HepG2 (cell line): ENCODE results near the gene TAS1R3. TPM values are rescaled to one million over a fixed set of nuclear protein-coding genes. Genes with fewer than 3 reads are reported as not detected.

Experiments
- ATAC-seq: fragments of 200-7000 bp; cut with Tn5 transposase; 3 replicates; pipeline ENCODE4 v1.9.1; 2020; ENCODE audit warnings: mild to moderate bottlenecking, moderate library complexity
- BruUV-seq: library from RNA; stranded (reverse); fragments of 400-500 nt; replicated peaks from 2 replicates; lab custom pipeline; 2021; lab: Mats Ljungman, UMichigan
- CTCF ChIA-PET: fragments of 300-600 bp; formaldehyde crosslinking; extraction: SDS; loops from one replicate; lab custom pipeline; 2021; ENCODE audit warnings: low total read pairs, inconsistent platforms, low intra/inter-chr PET ratio; lab: Yijun Ruan, JAX
- POLR2A ChIA-PET: fragments of 350-600 bp; sonication (Branson Sonifier 250); formaldehyde crosslinking; loops from one replicate; lab custom pipeline; 2020; ENCODE audit warnings: antibody characterized with exemption, inconsistent platforms; lab: Yijun Ruan, JAX
- DNase-seq: peaks from one replicate; pipeline ENCODE4 v3.0.0-alpha.2; 2015; ENCODE audit warnings: low spot score
- FAIRE-seq: peaks from 3 replicates; lab custom pipeline; 2011; peaks lifted over from hg19 to GRCh38; lab: Jason Lieb, UNC
- H2AFZ ChIP-seq: one replicate; pipeline ENCODE4 v1.6.1; 2011; ENCODE audit warnings: low read length, inconsistent platforms
- H3K27ac ChIP-seq: fragments of 300-600 bp; 3 replicates; pipeline ENCODE4 v1.8.0; 2011; ENCODE audit warnings: mixed run types, mild to moderate bottlenecking, mixed read lengths, low read length, inconsistent platforms; ENCODE audit not compliant: insufficient read depth; ENCODE audit errors: extremely low read length
- H3K27me3 ChIP-seq, 2 experiments: fragments of 200-600 bp in 1 of 2; 2 replicates in 1 of 2; 3 replicates in 1 of 2; pipeline versions ENCODE4 v1.6.0 to v1.8.0; 2011; ENCODE audit warnings: low read length in 2 of 2, mild to moderate bottlenecking in 2 of 2, moderate library complexity in 2 of 2, inconsistent platforms in 1 of 2; ENCODE audit not compliant: insufficient read depth in 2 of 2, control insufficient read depth in 1 of 2
- H3K36me3 ChIP-seq, 2 experiments: fragments of 200-600 bp in 1 of 2; replicated peaks in 1 of 2; 2 replicates in 1 of 2; 3 replicates in 1 of 2; pipeline versions ENCODE4 v1.5.1 to v1.8.0; 2011; ENCODE audit warnings: low read length in 2 of 2, inconsistent platforms in 1 of 2; ENCODE audit not compliant: insufficient read depth in 2 of 2, control insufficient read depth in 1 of 2
- H3K4me1 ChIP-seq: 2 replicates; pipeline ENCODE4 v1.5.1; 2012; ENCODE audit warnings: low read length, inconsistent platforms; ENCODE audit not compliant: insufficient read depth
- H3K4me2 ChIP-seq: 2 replicates; pipeline ENCODE4 v1.6.0; 2011; ENCODE audit warnings: low read depth, low read length, inconsistent platforms
- H3K4me3 ChIP-seq, 3 experiments: fragments of 200-600 bp in 1 of 3; sonication (generic), shearing (Covaris generic) in 1 of 3; replicated peaks in 1 of 3; 2 replicates each; pipeline ENCODE4 v1.5.1; 2011 to 2016; ENCODE audit warnings: low read length in 3 of 3, inconsistent platforms in 2 of 3, low read depth in 2 of 3, mild to moderate bottlenecking in 2 of 3, control low read depth in 1 of 3, mixed read lengths in 1 of 3; ENCODE audit not compliant: insufficient read depth in 1 of 3
- H3K79me2 ChIP-seq: one replicate; pipeline ENCODE4 v1.6.1; 2011; ENCODE audit warnings: low read length, inconsistent platforms; ENCODE audit not compliant: insufficient read depth
- H3K9ac ChIP-seq: 2 replicates; pipeline ENCODE4 v1.6.0; 2011; ENCODE audit warnings: mild to moderate bottlenecking, low read depth, low read length, inconsistent platforms; ENCODE audit not compliant: insufficient read depth
- H3K9me3 ChIP-seq: 2 replicates; pipeline ENCODE4 v1.5.1; 2012; ENCODE audit warnings: mild to moderate bottlenecking, low read length
- H4K20me1 ChIP-seq: 2 replicates; pipeline ENCODE4 v1.6.0; 2011; ENCODE audit warnings: inconsistent platforms, mild to moderate bottlenecking, low read length, moderate library complexity; ENCODE audit not compliant: insufficient read depth
- AKAP8 ChIP-seq: sonication (generic); formaldehyde crosslinking; IDR thresholded peaks from 2 replicates; pipeline ENCODE4 v1.5.1; 2020; ENCODE audit warnings: mild to moderate bottlenecking, missing genetic modification reagents
- ATF6 ChIP-seq: sonication (generic); formaldehyde crosslinking; conservative IDR thresholded peaks from 2 replicates; pipeline ENCODE4 v1.4.0; 2020; ENCODE audit warnings: missing genetic modification reagents
- ATM ChIP-seq: fragments of 450-650 bp; IDR thresholded peaks from 2 replicates; pipeline ENCODE4 v1.7.1; 2017; ENCODE audit warnings: mild to moderate bottlenecking, borderline replicate concordance
- CHCHD3 ChIP-seq: sonication (generic); formaldehyde crosslinking; IDR thresholded peaks from 2 replicates; pipeline ENCODE4 v1.8.0; 2022; ENCODE audit warnings: mild to moderate bottlenecking, missing genetic modification reagents, moderate library complexity
- CREB1 ChIP-seq, 2 experiments: fragments of 450-650 bp in 1 of 2; IDR thresholded peaks; 2 replicates each; pipeline ENCODE4 v1.6.1; 2016 to 2017; ENCODE audit warnings: control low read depth in 1 of 2, mild to moderate bottlenecking in 1 of 2, missing compliant biosample characterization in 1 of 2, missing genetic modification characterization in 1 of 2
- GATA4 ChIP-seq: sonication (generic); IDR thresholded peaks from 2 replicates; pipeline ENCODE4 v1.6.1; 2016; ENCODE audit warnings: antibody characterized with exemption, low read depth, borderline replicate concordance
- HNRNPL ChIP-seq: fragments of 200-400 bp; formaldehyde crosslinking; IDR thresholded peaks from 2 replicates; pipeline ENCODE4 v1.6.1; 2017; ENCODE audit warnings: mild to moderate bottlenecking, low read depth, low read length
- SRSF9 ChIP-seq: fragments of 200-400 bp; formaldehyde crosslinking; IDR thresholded peaks from 2 replicates; pipeline ENCODE4 v1.6.1; 2018; ENCODE audit warnings: borderline replicate concordance, mild to moderate bottlenecking, low read depth, low read length; ENCODE audit not compliant: insufficient read depth, poor library complexity, severe bottlenecking
- ZBTB38 ChIP-seq: sonication (generic); formaldehyde crosslinking; IDR thresholded peaks from 2 replicates; pipeline ENCODE4 v1.5.1; 2020; ENCODE audit warnings: mild to moderate bottlenecking, missing genetic modification reagents
- ZNF468 ChIP-seq: sonication (generic); formaldehyde crosslinking; IDR thresholded peaks from 2 replicates; pipeline ENCODE4 v1.8.0; 2022; ENCODE audit warnings: mild to moderate bottlenecking, moderate library complexity, missing genetic modification reagents
- ZNF564 ChIP-seq: sonication (generic); formaldehyde crosslinking; IDR thresholded peaks from 2 replicates; pipeline ENCODE4 v1.8.1; 2023; ENCODE audit warnings: mild to moderate bottlenecking, missing genetic modification reagents
- ZNF598 ChIP-seq: sonication (generic); formaldehyde crosslinking; IDR thresholded peaks from 2 replicates; pipeline ENCODE4 v1.5.1; 2020; ENCODE audit warnings: mild to moderate bottlenecking, missing genetic modification reagents, borderline replicate concordance
- ZNF768 ChIP-seq: sonication (generic); formaldehyde crosslinking; IDR thresholded peaks from 2 replicates; pipeline ENCODE4 v1.4.0; 2020; ENCODE audit warnings: missing genetic modification reagents
- ZNF775 ChIP-seq: sonication (generic); formaldehyde crosslinking; IDR thresholded peaks from 2 replicates; pipeline ENCODE4 v1.4.0; 2020; ENCODE audit warnings: missing genetic modification reagents, mild to moderate bottlenecking, moderate library complexity, borderline replicate concordance
- ZNF777 ChIP-seq: sonication (generic); formaldehyde crosslinking; IDR thresholded peaks from 2 replicates; pipeline ENCODE4 v1.4.0; 2020; ENCODE audit warnings: missing genetic modification reagents
- WGBS: methylation state at CpG from one replicate; pipeline ENCODE4 v1.1.6; 2017; ENCODE audit warnings: low lambda C conversion rate; 5-methylcytosine and 5-hydroxymethylcytosine counted together
- in situ Hi-C: cut with HindIII; loops from 2 replicates; pipeline ENCODE4 v1.10.0; 2017; ENCODE audit warnings: low pct_unique_long_range_greater_than_20kb; ENCODE audit not compliant: extremely low pct_ligation_motif_present
- intact Hi-C: fragments of 100-400 bp; cut with micrococcal nuclease; formaldehyde crosslinking; loops from one replicate; pipeline ENCODE4 v1.10.0; 2022; ENCODE audit not compliant: unreplicated experiment
- polyA plus RNA-seq, 8 experiments: library from polyadenylated mRNA; depleted of rRNA in 3 of 8; stranded (reverse) in 7 of 8; unstranded in 1 of 8; fragments of >200 nt; fragmentation: Illumina TruSeq in 4 of 8; extraction: Trizol in 4 of 8; gene quantifications; 2 replicates each; pipeline versions ENCODE4 v1.2.1 to v1.2.3, GENCODE V29; 2011 to 2016; ENCODE audit warnings: low read depth in 4 of 8, missing spikeins in 1 of 8, mixed read lengths in 1 of 8; ENCODE audit not compliant: insufficient read depth in 1 of 8
- total RNA-seq, 5 experiments: library from RNA; depleted of rRNA; stranded (reverse); fragments of >200 nt; fragmentation: Illumina TruSeq; extraction: Trizol; gene quantifications; 2 replicates each; pipeline ENCODE4 v1.2.3, GENCODE V29; 2016; ENCODE audit warnings: low read depth in 1 of 5
- TF ChIP-seq, protein P1 (sequence below): sonication (generic); formaldehyde crosslinking; IDR thresholded peaks from 2 replicates; pipeline ENCODE4 v1.5.1; 2020; ENCODE audit warnings: mild to moderate bottlenecking, missing genetic modification reagents, moderate library complexity
- TF ChIP-seq, protein P2 (sequence below): sonication (generic); formaldehyde crosslinking; IDR thresholded peaks from 2 replicates; pipeline ENCODE4 v1.8.0; 2022; ENCODE audit warnings: missing genetic modification reagents, mild to moderate bottlenecking, borderline replicate concordance

The TAS1R3 gene
- total and polyA plus RNA-seq, 2 of the 13 experiments (the other 11 are each of a cell fraction or from before 2014, with no cell fraction given): 0.13 to 0.15 TPM

DNA sequence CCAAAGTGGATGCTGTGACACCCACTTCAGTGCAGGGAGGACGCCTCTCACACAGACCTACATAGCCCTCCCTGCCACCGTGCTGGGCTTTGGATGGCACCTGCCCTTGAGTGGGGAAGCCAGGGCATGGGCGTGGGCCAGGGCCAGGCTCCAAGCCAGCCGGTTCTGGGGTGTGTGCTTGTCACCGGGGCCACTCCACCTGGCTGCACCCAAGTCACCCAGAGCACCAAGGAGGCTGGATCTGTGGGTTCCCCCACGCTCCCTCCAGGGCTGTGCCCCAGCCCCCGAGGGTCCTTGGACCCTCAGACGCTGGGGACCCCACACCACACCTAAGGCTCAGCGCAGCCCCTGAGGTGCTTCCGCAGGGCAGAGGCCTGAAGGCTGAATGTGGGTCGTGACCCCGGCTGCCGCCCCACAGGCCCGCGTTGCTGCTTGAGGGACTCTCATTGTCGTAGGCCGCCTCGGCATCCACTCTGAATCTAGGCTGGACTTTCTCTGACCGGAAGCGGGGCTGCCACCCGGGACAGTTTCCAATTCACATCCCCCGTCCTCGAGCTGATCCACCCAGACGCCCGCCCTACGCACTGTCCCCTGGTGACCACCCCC is 25.8 kb downstream of the TAS1R3 start:
- no peaks in the 10 kb centered on the region for H3K36me3 ChIP-seq
- DNase-seq: no peak
- intact Hi-C loops: no loop called here
- peaks cover 60% of the 10 kb centered on the region for H3K4me1 ChIP-seq
- no peak overlapping the region for H2AFZ ChIP-seq
- peaks cover 4% of the 10 kb centered on the region for H3K79me2 ChIP-seq
- in situ Hi-C loops: no loop called here
- POLR2A ChIA-PET: interaction anchor here (1.4 to 4.0 kb wide), 4 partner anchors 9 to 43 kb away, joined by 7 to 38 read pairs (median 16); partner anchors contain the start of genes AURKAIP1, CCNL2 and DVL1
- no peak overlapping the region for H3K27ac ChIP-seq
- peak overlapping the region; percentile 69 to 74 (median 71); a peak in 5 of 6 replicates for H3K4me3 ChIP-seq
- no peaks in the 10 kb centered on the region for H3K27me3 ChIP-seq
- no peaks in the 10 kb centered on the region for H4K20me1 ChIP-seq
- CTCF ChIA-PET: no interaction called here
- 63% methylated on average over 7 of the region's 26 CpGs for WGBS
- BruUV-seq: no TSS peak
- no peak for FAIRE-seq
- no peaks in the 10 kb centered on the region for H3K9me3 ChIP-seq
- ATAC-seq: no peak
- peak overlapping the region; percentile 80 for H3K9ac ChIP-seq
- peak overlapping the region; percentile 92 for H3K4me2 ChIP-seq
- no peak for TF ChIP-seq ZNF775 (CRISPR knock-in tag)
- TF ChIP-seq ZNF598 (CRISPR knock-in tag): 0 out of 2 replicates have a peak, but pooled peaks have one; percentile 8
- no peak for TF ChIP-seq ZNF564 (CRISPR knock-in tag)
- TF ChIP-seq, protein P1, sequence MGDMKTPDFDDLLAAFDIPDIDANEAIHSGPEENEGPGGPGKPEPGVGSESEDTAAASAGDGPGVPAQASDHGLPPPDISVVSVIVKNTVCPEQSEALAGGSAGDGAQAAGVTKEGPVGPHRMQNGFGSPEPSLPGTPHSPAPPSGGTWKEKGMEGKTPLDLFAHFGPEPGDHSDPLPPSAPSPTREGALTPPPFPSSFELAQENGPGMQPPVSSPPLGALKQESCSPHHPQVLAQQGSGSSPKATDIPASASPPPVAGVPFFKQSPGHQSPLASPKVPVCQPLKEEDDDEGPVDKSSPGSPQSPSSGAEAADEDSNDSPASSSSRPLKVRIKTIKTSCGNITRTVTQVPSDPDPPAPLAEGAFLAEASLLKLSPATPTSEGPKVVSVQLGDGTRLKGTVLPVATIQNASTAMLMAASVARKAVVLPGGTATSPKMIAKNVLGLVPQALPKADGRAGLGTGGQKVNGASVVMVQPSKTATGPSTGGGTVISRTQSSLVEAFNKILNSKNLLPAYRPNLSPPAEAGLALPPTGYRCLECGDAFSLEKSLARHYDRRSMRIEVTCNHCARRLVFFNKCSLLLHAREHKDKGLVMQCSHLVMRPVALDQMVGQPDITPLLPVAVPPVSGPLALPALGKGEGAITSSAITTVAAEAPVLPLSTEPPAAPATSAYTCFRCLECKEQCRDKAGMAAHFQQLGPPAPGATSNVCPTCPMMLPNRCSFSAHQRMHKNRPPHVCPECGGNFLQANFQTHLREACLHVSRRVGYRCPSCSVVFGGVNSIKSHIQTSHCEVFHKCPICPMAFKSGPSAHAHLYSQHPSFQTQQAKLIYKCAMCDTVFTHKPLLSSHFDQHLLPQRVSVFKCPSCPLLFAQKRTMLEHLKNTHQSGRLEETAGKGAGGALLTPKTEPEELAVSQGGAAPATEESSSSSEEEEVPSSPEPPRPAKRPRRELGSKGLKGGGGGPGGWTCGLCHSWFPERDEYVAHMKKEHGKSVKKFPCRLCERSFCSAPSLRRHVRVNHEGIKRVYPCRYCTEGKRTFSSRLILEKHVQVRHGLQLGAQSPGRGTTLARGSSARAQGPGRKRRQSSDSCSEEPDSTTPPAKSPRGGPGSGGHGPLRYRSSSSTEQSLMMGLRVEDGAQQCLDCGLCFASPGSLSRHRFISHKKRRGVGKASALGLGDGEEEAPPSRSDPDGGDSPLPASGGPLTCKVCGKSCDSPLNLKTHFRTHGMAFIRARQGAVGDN (CRISPR knock-in tag): peak; percentile 43
- TF ChIP-seq ZNF468 (CRISPR knock-in tag): no peak
- no peak for TF ChIP-seq GATA4
- 0 out of 2 replicates have a peak, but pooled peaks have one; percentile 63 for TF ChIP-seq HNRNPL
- TF ChIP-seq AKAP8 (CRISPR knock-in tag): peak; percentile 56; the same call in 1 of the 2 replicates
- TF ChIP-seq, protein P2, sequence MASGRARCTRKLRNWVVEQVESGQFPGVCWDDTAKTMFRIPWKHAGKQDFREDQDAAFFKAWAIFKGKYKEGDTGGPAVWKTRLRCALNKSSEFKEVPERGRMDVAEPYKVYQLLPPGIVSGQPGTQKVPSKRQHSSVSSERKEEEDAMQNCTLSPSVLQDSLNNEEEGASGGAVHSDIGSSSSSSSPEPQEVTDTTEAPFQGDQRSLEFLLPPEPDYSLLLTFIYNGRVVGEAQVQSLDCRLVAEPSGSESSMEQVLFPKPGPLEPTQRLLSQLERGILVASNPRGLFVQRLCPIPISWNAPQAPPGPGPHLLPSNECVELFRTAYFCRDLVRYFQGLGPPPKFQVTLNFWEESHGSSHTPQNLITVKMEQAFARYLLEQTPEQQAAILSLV (CRISPR knock-in tag): no peak
- TF ChIP-seq ZNF777: no peak
- no peak for TF ChIP-seq ATM
- TF ChIP-seq ZBTB38 (CRISPR knock-in tag): 0 out of 2 replicates have a peak, but pooled peaks have one; percentile 35
- no peak for TF ChIP-seq SRSF9
- no peak for TF ChIP-seq ATF6
- TF ChIP-seq ZNF768 (CRISPR knock-in tag): 0 out of 2 replicates have a peak, but pooled peaks have one; percentile 10
- TF ChIP-seq CHCHD3: no peak
- no peak for TF ChIP-seq CREB1 (IDR thresholded peaks at IDR 0.05)
- no peak for TF ChIP-seq CREB1 (CRISPR knock-in tag; IDR thresholded peaks at IDR 0.05)
